BJ (cell line): ENCODE measurements around the gene ESPNL. TPM values are rescaled to one million over a fixed set of nuclear protein-coding genes. Genes with fewer than 3 reads are reported as not detected.

ENCODE experiments used
- CTCF ChIA-PET: fragments of 350-600 bp; formaldehyde crosslinking; extraction: SDS; loops from one replicate; lab custom pipeline; 2021; ENCODE audit warnings: antibody characterized with exemption, inconsistent platforms; lab: Yijun Ruan, JAX
- POLR2A ChIA-PET: fragments of 300-600 bp; sonication (Branson Sonifier 250); formaldehyde crosslinking; extraction: SDS; loops from one replicate; lab custom pipeline; 2021; ENCODE audit warnings: antibody characterized with exemption; lab: Charles Lee
- DNase-seq: peaks from one replicate; pipeline ENCODE4 v3.0.0-alpha.2; 2011; ENCODE audit warnings: low read depth
- H3K27me3 ChIP-seq: 2 replicates; pipeline ENCODE4 v1.6.0; 2011; ENCODE audit warnings: low read length; ENCODE audit not compliant: control insufficient read depth, insufficient read depth
- H3K36me3 ChIP-seq: 2 replicates; pipeline ENCODE4 v1.5.1; 2011; ENCODE audit warnings: low read length; ENCODE audit not compliant: control insufficient read depth, insufficient read depth
- H3K4me3 ChIP-seq: 2 replicates; pipeline ENCODE4 v1.5.1; 2011; ENCODE audit warnings: low read depth, mild to moderate bottlenecking, control low read depth, low read length
- polyA plus RNA-seq: library from polyadenylated mRNA; depleted of rRNA; stranded (reverse); fragments of >200 nt; gene quantifications from 2 replicates; pipeline ENCODE4 v1.2.3, GENCODE V29; 2011
- TF ChIP-seq, protein P1 (sequence below): IDR thresholded peaks from 2 replicates; pipeline ENCODE4 v1.5.1; 2011; ENCODE audit warnings: low read depth, mild to moderate bottlenecking, control low read depth, inconsistent platforms, low read length, moderate library complexity; ENCODE audit not compliant: insufficient read depth

The ESPNL gene
- polyA plus RNA-seq, 1 experiment: 2.1 TPM

DNA sequence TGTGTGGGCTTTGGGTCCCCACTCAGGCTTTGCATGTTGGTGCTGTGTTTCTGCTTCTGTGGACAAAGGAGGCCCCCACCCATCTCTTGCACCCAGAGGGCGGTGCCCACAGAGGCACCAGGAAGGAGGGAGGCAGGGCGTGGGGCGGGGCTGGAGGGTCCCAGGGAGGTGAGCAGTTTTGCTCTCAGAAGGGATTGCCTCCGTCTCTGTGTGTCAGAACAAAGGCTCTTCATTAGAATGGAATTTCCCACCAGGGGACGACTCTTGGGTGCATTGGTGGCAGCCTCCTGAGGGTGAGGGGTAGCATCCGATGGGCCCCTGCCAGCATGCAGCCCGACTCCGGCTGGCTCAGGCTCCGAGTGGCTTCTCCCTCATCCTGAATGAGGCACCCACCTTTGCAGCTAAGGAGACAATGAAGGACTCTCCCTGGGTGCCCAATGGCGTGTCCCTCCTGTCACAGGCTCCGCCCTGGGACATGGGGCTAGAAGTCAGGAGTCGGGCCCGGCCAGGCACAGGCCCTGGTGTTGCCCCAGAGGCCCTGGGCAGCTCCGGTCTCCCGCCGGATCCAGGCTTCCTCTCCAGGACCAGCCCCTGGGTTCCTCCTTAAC, 51.6 kb downstream of the ESPNL start:
- ChIA-PET CTCF (no interaction called here), POLR2A (no interaction called here)
- Histone ChIP-seq H3K36me3 (no peaks in the 10 kb centered on the region), H3K27me3 (no peaks in the 10 kb centered on the region), H3K4me3 (no peak overlapping the region)
- DNase-seq: no peak
- TF ChIP-seq, protein P1, sequence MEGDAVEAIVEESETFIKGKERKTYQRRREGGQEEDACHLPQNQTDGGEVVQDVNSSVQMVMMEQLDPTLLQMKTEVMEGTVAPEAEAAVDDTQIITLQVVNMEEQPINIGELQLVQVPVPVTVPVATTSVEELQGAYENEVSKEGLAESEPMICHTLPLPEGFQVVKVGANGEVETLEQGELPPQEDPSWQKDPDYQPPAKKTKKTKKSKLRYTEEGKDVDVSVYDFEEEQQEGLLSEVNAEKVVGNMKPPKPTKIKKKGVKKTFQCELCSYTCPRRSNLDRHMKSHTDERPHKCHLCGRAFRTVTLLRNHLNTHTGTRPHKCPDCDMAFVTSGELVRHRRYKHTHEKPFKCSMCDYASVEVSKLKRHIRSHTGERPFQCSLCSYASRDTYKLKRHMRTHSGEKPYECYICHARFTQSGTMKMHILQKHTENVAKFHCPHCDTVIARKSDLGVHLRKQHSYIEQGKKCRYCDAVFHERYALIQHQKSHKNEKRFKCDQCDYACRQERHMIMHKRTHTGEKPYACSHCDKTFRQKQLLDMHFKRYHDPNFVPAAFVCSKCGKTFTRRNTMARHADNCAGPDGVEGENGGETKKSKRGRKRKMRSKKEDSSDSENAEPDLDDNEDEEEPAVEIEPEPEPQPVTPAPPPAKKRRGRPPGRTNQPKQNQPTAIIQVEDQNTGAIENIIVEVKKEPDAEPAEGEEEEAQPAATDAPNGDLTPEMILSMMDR: no peak

DNA sequence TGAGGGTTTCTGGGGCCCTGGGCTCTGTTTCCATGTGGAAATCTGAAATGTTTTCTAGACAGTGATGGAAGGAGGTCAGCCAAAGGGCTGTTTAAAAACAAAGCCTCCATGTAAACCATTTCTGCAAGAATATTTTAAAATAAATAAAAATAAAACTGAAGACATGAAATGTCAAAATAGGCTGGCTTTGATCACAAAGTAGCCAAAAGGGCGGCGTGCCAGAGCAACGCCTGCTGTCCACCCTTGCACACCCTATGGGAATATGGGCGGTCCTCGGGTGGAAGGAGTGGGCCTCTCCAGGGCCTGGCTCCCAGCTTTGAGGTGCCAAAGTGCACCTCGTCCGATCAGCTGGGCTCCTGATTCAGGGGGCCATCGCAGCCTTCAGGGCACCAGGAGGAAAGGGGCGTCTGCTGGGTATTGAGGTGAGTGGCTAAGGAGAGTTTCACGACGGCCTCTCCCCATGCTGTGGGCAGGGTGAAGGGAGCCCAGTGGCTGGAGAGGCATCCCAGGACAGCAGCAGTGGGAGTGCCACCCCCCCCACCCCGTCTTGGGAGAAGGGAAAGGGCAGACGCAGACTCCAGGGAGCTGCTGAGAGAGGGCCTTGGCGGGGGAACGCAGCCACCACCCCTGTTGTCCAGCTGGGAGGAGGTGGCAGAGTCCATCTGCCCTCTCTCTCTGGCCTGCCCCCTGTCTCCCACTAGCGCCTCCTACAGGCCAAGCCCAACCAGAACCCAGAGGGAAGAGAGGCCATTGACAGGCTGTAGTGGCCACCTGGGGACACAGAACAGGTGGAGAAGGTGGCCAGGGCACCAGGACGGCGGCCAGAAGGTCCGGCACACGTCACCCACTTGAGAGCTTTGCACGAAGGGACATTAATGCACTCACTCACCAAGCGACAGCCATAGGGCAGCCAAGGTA, 52.9 kb downstream of the ESPNL start:
- TF ChIP-seq, protein P1: 0 out of 2 replicates have a peak, but pooled peaks have one; percentile 9
- DNase-seq: no peak
- POLR2A ChIA-PET: no interaction called here
- CTCF ChIA-PET: interaction anchor here (1.0 to 1.9 kb wide), 2 partner anchors 11 to 110 kb away, joined by 3 to 4 read pairs; no protein-coding TSS in a partner anchor
- Histone ChIP-seq H3K36me3 (no peaks in the 10 kb centered on the region), H3K4me3 (no peak overlapping the region), H3K27me3 (no peaks in the 10 kb centered on the region)

DNA sequence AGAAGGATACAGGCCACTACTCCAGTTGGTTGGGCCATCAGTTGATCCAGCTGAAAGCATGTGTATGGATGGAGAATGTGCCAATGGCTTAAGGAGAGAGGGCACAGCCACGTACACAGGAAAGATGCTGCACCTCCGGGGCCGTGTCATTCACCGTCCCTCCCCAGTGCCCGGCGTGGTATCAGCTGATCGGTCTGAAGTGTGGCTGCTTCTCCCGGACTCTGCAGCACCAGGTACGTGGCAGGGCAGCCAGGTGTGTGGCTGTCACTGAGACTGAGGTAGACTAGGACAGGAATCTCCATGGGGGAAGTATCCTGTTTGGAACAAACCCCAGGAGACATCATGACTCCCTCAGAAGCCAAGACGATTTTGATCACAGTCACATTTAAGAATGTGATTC, 54.4 kb downstream of the ESPNL start:
- H3K4me3 ChIP-seq: no peak overlapping the region
- no peaks in the 10 kb centered on the region for H3K27me3 ChIP-seq
- TF ChIP-seq, protein P1: no peak
- ChIA-PET CTCF (no interaction called here), POLR2A (no interaction called here)
- H3K36me3 ChIP-seq: no peaks in the 10 kb centered on the region
- DNase-seq: no peak

DNA sequence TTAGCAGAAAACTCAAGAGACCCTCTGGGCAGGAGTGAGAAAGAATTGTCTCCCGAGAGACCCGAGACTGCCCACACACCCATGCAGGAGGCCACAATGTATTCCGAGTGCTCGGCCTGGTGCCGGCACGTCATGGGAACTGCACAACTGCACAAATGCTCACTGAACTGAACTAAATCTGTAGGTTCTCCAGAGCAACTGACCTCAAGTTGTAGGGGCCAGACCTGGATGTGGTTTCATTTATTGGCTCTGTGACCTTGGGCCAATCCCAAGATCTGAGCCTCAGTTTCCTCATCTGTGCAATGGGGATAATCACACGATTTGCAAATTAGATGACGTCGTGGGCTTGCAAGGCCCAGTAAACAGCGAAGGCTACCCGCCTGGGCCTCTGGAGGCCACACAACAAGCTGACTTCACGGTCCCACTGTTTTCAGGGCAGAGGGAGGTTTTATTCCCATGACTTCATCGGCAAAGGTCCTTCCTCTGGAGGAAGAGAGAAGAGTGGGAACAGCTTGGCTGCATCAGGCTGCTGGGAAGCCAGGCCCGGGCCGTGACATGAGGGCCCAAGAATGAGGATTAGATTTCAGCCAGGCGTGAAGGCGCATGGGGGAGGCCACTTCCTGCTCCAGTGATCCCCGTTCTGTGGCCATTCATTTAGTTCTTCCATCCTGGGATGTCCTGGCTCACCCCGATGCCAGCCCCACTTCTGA, 55.1 kb downstream of the ESPNL start:
- H3K36me3 ChIP-seq: no peaks in the 10 kb centered on the region
- POLR2A ChIA-PET: no interaction called here
- TF ChIP-seq, protein P1: no peak
- no peak for DNase-seq
- H3K27me3 ChIP-seq: no peaks in the 10 kb centered on the region
- H3K4me3 ChIP-seq: no peak overlapping the region
- CTCF ChIA-PET: interaction anchor here (1.4 kb wide), 1 partner anchor 186 kb away, joined by 3 read pairs; no protein-coding TSS in a partner anchor
